ENCODE data around the gene NAPSA.
"Not testable (repeated sequence)": the region's sequence is repeated elsewhere in the genome, so short reads cannot be mapped to it uniquely, and the experiment has no call there.

The NAPSA gene

DNA sequence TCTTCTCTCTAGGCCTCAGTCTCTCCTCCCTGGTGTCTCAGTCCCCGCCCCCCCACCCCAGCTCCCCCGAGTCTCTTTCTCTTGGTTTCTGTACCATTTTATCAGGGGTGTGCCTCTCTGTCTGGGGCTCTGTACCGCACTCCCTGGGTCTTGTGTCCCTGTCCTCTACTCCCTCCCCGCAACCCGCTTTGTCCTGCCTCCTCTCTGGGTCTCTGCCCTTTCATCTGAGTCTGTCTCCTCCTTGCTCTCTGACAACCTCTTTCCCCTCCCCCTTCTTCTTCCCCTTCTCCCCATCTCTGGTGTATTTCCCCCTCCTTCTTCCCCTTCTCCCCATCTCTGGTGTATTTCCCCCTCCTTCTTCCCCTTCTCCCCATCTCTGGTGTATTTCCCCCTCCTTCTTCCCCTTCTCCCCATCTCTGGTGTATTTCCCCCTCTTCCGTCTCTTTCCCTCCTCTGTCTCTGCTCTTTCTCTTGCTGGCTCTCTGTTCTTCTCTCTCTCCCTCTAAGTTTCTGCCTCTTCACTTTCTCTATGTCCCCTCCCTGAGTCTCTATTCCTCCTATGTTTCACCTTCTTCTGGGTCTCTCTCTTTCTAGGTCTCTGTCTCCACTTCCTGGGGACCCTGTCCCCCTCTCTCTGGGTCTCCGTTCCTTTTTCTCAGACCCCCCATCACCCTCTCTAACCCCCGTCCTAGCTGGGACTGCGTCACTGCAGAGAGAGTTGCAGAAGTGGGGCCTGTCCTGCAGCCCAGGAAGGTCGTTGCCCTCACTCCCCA is 34.0 kb downstream of the NAPSA start:
- no peak for DNase-seq (ENCODE audit: low read depth, low spot score)

DNA sequence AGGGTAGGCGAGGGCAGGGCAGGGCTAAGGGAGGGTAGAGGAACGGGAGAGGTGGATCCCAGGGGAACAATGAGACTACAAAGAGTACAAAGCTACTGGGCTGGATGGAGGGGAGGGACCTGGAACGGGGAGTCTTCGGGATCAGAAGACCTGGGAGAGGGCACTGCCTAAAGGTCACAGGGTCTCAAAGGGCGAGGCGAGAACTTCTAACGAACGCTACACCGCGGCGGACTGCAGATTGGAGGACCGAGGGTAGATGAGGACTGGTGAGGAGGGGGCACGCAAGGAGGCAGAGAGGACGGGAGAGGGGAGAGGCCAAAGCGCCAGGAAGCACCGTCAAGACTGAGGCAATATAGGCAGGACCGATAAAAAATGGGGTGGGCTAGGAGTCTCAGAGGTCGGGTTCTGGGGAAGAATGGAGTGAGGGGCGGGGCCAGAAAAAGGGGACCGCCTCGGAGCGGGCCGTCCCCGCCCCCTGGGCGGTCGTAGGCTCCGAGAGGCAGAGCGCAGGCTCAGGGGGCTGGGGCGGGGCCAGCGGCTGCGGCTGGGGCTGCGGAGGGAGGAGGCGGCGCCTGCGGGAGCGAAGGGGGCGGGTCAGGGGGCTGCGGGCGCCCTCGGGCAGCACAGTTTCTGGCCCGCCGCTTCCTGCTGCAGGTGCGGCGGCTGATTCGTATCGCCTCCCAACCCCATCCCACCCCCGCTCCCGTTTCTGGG is 34.9 kb downstream of the NAPSA start:
- no peak for DNase-seq (ENCODE audit: low read depth, low spot score)

DNA sequence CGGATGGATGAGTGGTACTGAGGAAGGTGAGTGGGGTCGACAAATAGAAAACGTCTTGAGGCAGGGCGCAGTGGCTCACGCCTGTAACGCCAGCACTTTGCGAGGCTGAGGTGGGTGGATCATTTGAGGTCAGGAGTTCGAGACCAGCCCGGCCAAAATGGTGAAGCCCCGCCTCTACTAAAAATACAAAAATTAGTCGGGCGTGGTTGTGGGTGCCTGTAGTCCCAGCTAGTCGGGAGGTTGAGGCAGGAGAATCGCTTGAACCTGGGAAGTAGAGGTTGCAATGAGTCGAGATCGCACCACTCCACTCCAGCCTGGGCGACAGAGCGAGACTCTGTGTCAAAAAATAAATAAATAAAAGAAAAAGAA is 35.5 kb downstream of the NAPSA start:
- DNase-seq (ENCODE audit: low read depth, low spot score): not testable (repeated sequence)

DNA sequence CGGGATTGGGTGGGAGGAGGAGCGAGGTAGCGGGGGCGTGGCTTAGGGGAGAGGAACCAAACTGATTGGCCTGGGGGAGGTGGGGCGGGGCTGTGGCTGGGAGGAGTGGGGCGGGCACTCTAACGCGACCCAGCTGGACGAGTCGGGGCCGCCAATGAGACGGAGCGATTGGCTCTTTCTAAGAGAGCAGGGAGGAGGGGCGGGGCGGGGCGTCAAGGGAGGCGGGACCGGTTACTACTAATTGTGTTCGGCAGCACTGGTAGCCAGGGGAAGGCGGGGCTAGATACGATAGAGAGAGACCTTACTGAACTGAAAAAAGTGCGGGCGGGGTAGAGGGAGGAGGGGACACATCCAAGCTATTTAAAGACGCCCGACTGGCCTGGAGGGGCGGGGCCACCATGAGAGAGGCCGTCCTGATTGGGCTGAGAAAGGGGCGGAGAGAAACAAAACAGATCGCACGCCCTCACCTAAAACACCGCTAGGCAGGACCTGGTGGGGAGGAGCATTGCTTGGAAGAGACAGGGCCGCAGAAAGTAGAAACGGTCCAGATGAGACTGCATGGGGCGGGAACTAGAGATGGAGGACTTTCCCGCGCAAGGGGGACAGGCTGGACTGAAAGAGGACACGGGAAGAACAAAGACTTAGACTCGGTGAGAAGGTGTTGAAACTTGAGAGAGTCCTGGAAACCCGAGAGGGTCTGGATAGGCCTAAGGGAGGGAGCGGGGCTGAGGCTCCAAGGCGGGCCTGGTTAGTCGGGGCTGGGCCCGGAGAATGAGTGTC is 36.1 kb downstream of the NAPSA start, which contains the start of gene KCNC3:
Gene KCNC3 (minus strand): TSS at position 232 of the 780 bp plus-strand sequence. CDS start 295 bp downstream, outside the sequence.
- peak; percentile 33 for DNase-seq (ENCODE audit: low read depth, low spot score)

DNA sequence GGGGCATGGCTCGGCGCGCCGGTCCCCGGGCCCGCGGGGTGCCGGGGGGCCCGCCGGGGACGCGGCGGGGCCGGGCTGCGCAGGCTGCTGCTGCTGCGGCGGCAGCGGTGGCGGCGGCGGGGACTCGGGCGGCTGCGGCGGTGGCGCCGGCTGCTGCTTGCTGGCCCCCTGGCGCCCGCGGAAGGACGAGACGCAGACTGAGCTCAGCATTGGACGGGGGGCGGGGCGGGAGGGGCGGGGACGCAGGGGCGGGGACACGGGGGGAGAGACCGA is 36.6 kb downstream of the NAPSA start:
- DNase-seq (ENCODE audit: low read depth, low spot score): no peak

DNA sequence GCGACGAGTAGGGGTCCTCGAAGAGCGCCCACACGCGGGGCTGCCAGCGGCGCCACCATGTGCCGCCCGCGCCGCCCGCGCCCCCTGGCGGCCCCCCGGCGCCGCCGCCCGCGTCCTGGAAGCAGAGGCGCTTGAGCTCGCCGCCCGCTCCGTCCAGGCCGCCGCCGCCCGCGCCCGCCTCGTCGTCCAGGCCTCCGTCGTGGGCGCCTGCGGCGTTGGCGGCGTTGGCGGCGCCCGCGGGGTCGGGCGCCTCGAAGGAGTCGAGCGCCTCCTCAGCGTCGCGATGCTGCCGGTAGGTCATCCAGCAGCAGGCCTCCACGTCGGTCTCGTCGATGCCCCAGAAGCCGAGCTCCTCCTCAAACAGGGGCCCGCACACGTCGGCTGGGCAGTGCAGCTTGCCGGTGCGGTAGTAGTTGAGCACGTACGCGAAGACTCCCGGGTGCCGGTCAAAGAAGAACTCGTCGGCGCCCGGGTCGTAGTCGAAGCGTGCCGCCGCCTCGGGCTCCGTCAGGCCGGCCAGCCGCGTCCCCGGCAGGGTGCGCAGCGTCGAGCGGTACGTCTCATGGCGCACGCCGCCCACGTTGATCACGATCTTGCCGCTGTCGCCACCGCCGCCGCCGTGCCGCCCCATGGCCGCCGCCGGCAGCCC is 37.1 kb downstream of the NAPSA start:
- DNase-seq (ENCODE audit: low read depth, low spot score): no peak

DNA sequence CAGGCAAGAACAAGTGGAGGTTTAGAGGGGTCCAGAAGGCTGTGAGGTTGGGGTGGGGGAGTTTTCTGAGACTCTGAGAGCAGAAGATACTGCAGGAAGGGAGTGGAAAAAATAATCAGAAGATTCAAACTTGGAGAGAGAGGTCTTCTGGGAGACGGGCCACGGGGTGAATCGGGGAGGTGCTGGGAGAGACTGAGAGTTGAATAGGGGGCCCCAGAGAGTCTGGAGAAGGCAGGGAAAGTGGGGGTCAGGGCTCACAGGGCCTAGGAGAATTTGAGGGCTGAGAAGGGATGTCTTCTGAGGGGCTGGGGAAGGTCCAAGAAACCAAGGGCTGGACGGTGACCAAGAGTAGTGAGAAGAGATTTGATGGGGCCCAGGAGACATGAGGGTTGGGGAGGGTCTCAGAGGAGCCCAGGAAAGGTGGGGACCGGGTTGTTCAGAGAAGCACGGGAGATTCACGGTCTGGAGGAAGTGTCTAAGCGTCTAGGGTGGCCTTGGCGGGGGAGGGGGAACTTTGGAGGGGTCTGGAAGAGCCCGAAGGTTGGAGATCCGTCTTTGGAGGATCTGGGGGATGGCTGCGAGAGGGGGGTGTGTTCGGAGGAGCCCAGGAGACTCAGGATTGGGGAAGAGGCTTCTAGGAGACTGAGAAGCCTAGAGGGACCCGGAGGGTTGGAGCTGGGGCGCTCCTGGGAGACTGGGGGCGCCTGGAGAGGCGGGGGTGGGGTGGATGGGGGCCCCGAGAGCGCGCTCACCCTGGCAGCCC is 37.8 kb downstream of the NAPSA start:
- no peak for DNase-seq (ENCODE audit: low read depth, low spot score)

DNA sequence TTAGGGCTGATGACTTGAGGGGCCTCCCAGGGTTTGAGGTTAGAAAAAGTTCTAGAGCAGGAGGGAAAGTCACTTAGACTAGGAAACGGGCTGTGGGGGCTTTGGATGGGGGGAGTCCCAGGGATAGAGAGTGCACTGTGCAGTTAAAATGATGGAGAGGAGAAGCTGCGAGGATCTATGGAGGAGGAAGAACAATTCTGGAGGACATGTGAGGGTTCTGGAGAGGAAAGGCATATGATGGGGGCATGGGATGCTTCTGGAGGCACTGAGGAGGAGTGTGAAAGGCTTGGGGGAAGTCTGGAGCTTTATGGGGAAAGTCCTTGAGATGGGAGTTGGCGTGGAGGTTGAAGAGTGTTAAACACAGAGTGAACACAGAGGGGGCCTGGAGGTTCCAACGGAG is 38.4 kb downstream of the NAPSA start:
- DNase-seq (ENCODE audit: low read depth, low spot score): no peak

DNA sequence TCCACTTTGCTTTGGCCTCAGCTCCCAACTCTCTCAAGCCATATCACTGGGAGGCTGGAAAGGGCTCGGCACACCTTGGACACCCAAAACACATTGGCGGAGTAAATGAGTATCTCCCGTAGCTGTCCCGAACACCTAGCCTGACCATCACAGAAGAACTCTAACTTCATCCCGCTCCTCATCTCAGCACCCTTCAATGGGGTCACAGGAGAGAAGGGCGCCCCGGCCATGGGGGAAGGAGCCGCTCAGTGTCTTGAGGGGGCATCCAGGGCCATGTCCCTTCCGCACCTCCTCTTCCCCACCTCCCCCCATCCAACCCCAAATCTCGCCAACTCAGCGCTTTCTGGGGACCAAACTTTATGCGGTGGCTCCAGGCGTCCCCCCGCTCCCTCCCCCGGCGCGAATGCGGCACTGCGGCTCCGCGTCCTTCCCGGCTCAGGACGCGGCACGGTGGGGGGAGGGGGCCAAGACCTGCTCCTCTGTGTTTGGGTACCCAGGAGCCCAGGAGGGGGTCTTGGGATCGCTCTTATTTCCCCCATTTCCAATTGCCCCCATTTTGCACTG is 39.3 kb downstream of the NAPSA start:
- no peak for DNase-seq (ENCODE audit: low read depth, low spot score)

DNA sequence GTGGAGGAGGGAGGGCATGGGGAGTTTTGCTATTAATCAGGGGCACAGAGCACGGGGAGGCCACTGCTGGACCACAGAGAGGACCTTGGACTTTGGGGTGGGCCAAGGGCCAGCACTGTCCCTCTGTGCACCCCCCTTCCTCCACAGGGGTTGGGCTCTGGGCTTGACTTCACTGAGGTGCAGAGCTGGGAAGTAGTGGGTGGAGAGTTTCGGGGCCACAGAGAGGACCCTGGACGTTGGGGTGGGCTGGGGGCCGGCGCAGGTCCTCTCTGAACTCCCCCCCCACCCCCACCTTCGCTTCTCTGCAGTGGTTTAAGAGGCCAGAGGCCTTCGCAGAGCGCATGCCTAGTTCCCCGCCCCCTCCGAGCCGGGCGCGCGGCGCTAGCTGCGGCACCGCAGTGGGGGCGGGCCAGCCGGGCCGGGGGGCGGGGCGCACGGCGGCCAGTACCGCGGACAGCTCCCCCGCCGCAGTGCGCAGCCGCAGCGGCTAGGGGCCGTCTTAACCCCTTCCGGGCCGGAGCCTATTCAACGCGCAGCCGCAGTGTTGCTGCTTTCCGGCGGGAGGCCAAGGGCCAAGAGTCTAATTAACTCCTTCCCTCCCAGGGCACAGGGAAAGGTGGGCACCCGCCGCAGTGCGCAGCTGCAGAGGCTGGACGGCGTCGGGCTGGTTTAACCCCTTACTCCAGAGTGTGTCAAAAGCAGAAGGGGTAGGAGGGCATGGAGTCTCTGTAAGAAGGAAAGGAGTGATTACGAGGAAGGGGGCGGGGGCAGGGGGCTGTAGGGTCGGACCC is 39.9 kb downstream of the NAPSA start:
- DNase-seq (ENCODE audit: low read depth, low spot score): no peak

DNA sequence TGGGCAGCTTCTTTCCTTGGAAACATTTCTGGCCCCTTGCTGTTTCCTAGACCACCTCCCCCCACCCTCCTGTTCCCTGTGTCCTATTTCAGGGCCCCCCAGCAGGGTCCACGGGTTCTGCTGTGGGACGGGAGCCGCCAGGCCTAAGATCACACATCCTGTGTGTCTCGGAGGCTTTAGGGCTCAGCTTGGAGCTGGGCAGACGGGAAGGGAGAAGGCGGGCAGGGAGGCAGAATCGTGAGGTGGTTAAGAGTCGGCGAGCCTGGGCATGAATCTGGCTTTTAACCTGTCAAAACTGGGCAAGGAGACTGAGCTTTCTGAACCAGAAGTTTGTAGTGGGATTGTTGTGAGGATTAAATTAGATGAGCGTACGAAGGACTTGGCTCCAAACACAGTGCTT is 41.1 kb downstream of the NAPSA start:
- no peak for DNase-seq (ENCODE audit: low read depth, low spot score)

DNA sequence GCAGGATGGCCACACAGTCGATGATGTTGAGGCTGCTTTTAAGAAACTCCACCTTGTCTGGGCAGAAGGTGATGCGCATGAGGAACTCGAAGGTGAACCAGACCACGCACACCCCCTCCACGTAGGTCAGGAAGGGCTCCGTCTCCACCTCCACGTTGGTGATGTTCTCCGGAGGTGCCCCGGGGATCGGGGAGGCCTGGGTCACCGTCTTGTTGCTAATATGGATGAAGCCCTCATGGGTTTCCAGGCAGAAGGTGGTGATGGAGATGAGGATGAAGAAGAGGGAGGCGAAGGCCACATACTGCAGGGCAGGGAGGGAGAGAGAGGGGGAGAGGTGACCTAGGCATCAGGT is 41.7 kb downstream of the NAPSA start:
- no peak for DNase-seq (ENCODE audit: low read depth, low spot score)

DNA sequence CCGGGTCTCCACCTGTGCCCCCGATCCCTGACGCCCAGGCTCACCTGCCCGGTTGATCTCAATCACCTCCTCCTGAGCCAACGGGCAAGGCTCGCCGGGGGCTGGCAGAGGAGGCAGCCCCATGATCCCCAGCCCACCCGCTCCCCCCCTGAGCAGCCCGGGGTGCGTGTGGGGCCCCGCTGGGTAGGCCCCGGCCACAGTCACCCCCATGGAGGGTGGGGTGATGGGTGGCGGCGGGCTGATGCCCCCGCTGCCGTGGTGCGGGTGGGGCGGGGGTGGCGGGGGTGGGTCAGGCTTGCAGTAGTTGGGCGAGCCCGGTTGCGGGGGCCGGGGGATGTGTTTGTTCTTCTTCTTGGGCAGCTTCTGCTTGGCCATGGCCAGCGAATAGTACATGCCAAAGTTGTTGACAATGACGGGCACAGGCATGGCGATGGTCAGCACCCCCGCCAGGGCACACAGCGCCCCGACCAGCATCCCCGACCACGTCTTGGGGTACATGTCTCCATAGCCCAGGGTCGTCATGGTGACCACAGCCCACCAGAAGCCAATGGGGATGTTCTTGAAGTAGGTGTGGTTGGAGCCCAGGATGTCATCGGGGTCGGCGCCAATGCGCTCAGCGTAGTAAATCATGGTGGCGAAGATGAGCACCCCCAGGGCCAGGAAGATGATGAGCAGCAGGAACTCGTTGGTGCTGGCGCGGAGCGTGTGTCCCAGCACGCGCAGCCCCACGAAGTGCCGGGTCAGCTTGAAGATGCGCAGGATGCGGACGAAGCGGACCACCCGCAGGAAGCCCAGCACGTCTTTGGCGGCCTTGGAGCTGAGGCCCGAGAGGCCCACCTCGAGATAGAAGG is 42.3 kb downstream of the NAPSA start:
- no peak for DNase-seq (ENCODE audit: low read depth, low spot score)

DNA sequence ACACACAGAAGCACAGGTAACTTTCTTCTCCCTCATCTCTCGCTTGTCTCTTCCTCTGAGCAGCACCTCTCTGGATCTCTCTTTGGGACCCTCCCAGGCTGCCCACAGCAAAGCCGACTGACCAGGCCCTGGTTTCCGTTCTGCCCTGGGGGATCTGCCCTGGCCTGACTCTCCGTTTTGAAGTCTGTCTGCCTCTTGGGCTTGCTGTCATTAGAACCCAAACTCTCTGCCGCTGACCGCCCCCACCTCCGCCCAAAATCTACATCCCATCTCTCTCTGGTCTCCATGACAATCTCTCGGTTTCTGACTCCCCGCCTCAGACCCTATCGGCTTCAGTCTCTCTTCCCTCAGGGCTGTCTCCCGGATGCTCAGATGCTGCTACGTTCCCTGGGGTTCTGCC is 43.2 kb downstream of the NAPSA start:
- no peak for DNase-seq (ENCODE audit: low read depth, low spot score)

DNA sequence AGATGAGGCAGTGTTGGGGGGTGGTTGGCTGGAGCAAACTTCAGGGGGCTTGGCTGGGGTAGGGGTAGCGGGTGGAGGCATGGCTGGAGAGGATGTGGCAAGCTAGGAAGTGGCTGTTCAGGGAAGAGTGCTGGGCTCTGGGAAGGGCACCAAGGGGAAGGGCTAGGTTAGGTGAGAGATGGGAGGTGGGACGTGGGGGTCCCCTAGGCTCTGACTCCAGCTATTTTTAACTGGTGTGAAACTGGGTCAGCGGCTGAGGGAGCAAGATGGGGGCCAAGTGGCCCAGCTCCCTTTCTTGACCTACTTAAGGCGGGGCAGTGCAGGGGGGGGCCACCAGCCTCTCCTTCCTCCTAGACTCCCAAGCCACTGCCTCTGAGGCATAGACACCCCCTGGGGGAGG is 43.6 kb downstream of the NAPSA start:
- no peak for DNase-seq (ENCODE audit: low read depth, low spot score)

DNA sequence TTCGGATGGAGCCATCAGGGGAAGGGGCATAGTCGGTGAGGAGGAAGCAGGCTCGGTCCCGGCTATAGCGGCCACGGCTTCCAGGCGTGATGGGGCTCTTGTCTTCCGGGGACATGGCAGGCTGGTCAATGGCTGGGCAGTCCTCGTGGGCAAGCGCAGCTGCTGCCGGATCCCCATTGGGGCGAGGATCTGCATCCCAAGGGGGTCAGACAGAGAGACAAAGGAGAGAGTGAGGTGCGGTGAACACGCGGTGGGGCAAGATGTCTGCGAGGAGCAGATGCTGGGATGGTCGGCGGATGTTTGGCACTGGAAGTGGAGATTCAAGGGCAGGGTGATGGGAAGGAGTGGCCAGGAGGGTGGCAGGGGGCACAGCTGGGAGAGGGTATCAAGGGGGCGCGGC is 44.8 kb downstream of the NAPSA start:
- no peak for DNase-seq (ENCODE audit: low read depth, low spot score)

DNA sequence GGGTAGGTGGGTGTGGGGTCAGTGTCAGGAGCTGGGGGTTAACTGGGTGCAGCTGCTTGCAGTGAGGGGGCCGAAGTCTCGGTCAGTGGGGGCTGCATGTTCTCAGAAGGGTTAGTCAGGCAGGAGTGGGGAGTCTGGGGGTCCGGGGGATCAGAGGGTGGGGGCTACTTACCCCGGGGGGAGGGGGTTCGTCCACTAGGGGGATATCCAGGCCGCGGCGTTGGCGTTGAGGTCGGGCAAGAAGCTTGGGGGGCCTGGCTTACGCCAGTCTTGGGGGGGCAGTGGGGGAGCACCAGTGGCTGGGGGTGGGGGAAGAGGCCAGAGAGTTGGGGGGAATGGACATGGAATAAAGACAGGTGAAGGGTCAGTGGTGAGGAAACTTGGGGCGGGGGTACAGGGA is 45.4 kb downstream of the NAPSA start:
- no peak for DNase-seq (ENCODE audit: low read depth, low spot score)

DNA sequence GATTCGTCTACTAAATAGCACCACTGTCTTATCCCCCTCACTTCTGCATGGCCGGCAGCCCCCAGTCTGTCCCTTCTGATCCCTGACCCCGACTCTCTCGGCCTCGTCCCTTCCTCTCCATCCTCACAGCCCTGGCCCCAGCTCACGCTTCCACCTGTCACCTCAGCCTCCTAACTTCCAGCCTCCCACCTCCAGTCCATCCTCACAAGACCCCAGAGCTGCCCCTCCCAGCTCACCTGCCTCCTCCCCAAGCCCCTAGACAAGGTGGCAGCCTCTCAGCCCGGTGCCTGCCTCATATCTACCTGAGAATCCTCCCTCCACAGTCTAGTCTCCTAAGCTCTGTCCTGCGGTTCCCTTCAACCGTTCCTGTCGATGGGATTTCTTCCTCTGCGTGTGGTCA is 46.3 kb downstream of the NAPSA start:
- DNase-seq (ENCODE audit: low read depth, low spot score): no peak

DNA sequence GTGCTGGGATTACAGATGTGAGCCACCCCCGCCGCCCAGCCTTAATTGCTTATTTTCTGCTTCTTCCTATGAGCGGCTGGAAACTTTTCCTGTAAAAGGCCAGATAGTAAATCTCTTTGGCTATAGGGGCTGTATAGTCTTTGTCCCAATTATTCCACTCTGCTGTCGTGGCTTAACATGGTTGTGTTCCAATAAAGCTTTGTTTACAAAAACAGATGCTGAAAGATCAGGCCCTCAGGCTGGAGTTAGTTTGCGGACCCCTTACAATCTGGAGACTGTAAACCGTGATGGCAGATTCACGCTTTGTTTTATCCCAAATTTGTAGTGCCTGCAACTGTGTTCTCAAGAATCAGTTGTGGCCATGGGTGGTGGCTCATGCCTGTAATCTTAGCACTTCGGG is 47.0 kb downstream of the NAPSA start:
- DNase-seq (ENCODE audit: low read depth, low spot score): no peak

DNA sequence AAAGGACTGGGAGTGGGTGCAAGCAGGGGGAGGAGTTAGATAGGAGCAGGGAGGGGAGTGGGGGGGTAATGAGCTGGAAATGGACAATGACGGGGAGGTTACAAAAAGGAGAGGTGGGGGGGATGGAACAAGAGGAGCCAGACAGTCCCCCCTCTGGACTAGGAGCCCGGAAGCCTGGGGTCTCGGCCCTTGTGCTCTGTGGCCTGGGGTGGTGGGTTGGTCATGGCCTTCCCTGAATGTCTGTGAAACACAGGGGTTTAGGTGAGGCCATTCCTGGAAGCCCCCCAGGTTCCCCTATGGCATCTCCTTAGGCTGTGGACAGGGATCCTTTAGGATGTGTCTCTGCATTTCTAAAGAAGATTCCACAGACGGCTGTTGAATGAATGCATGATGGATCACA is 48.3 kb downstream of the NAPSA start:
- no peak for DNase-seq (ENCODE audit: low read depth, low spot score)

Measured in brain pericyte (primary cell).